GM12873 (cell line): Measurements from ENCODE around the gene PDHX.

ENCODE experiments used
- TF ChIP-seq, protein P1 (sequence below): IDR thresholded peaks from 2 replicates; pipeline ENCODE4 v1.5.1; 2012; ENCODE audit warnings: low read depth, mild to moderate bottlenecking, moderate library complexity, low read length, control low read depth; ENCODE audit not compliant: insufficient read depth; ENCODE audit errors: missing control alignments

Gene PDHX

DNA sequence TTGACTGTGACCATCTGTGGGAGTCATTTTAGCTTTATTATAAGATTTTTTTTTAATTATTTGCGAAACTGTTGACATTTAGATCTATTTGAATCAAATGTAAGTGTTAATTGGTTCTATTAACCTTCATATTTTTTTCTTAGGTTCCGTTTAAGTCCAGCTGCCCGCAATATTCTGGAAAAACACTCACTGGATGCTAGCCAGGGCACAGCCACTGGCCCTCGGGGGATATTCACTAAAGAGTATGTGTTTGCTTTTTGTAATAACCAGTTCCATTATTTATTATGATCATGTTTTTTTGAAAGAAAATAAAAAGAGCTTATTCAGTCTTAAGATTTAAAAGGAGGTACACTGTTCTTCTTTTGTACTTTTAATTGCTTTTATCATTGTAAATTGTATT lies 43.9 kb downstream of the PDHX start:
- TF ChIP-seq, protein P1, sequence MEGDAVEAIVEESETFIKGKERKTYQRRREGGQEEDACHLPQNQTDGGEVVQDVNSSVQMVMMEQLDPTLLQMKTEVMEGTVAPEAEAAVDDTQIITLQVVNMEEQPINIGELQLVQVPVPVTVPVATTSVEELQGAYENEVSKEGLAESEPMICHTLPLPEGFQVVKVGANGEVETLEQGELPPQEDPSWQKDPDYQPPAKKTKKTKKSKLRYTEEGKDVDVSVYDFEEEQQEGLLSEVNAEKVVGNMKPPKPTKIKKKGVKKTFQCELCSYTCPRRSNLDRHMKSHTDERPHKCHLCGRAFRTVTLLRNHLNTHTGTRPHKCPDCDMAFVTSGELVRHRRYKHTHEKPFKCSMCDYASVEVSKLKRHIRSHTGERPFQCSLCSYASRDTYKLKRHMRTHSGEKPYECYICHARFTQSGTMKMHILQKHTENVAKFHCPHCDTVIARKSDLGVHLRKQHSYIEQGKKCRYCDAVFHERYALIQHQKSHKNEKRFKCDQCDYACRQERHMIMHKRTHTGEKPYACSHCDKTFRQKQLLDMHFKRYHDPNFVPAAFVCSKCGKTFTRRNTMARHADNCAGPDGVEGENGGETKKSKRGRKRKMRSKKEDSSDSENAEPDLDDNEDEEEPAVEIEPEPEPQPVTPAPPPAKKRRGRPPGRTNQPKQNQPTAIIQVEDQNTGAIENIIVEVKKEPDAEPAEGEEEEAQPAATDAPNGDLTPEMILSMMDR, result no peak

DNA sequence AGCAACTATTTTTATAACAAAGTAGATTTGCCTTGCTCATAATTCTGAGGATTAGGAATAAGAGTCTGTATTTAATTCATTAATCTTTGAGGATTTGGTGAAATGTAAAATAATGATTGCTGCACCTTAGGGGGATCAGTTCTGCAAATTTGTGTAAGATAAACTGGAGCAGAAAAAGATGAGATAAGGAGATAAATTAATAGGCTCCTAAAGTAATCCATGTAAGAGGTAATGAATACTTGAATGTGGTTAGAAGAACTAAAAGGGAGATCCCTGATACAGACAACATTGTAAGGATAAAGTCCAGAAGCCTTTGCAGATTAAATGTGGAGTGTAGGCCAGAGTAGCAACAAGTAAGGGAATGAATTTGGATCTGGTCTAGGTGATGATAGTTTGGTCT lies 45.6 kb downstream of the PDHX start:
- TF ChIP-seq, protein P1, result no peak

DNA sequence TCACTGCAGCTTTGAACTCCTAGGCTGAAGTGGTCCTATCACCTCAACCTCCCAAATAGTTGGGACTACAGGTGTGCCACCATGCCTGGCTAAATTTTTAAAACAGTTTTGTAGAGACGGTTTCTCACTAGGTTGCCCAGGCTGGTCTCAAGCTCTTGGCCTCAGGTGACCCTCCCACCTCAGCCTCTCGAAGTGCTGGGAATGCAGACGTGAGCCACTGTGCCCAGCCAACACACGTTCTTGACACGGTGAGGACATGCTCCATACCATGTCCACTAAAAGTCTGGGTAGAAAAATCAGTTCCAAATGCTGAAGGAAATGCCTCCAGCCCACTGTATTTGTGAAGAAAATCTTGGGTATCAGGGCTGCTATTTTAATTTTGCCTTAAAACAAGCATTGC lies 46.9 kb downstream of the PDHX start:
- TF ChIP-seq, protein P1, result no peak

DNA sequence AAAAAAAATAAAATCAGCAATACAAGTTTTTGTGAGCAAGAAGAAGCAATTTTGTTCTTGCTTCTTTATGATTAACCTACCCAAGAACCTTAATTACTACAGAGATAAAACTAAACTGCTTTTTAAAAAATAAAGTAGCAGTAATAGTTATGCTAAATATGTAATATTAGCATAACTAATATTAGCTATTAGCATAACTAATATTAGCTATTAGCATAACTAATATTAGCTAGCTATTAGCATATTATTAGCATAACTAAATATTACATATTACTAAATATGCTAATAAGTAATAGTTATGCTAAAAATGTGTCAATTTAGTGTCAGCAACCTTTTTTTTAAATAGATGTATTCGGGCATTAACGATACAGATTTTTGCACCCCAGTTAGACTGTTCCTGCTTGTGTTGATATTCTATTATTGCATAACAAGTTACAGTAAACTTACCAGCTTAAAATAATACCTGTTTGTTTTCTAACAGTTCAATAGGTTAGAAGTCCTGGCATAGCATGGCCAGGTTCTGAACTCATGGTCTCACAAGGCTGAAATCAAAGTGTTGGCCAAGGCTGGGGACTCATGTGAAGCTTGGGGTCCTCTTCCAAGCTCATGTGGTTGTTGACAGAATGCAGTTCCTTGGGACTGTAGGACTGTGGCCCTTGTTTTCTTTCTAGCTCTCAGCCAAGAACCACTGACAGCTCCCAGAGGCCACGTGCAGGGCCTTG lies 48.4 kb downstream of the PDHX start:
- TF ChIP-seq, protein P1, result no peak

DNA sequence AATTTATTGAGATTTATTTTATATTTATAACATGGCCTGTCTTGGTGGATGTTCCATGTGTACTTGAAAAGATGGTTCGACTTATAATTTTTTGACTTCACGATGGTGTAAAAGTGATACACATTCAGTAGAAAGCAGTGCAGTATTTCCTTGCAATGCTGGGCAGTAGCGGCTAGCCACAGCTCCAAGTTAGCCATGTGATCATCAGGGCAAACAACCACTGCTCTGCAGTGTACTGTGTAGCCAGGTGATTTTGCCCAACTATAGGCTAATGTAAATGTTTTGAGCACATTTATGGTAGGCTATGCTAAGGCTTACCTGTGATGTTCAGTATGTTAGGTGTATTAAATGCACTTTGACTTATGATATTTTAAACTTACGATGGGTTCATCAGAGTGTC lies 52.4 kb downstream of the PDHX start:
- TF ChIP-seq, protein P1, result no peak

DNA sequence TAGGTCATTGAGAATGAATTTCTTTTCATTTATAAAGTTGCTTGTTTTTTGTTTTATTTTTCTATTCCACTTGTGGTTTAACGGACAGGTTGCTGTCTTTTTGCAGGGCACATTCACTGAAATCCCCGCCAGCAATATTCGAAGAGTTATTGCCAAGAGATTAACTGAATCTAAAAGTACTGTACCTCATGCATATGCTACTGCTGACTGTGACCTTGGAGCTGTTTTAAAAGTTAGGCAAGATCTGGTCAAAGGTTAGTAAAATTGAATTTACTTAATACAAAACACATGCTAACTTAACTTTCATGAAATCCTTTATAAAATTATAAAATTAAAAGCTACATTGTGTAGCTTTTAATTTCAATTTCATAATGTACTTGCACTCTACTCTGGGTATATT lies 53.6 kb downstream of the PDHX start:
- TF ChIP-seq, protein P1, result no peak

DNA sequence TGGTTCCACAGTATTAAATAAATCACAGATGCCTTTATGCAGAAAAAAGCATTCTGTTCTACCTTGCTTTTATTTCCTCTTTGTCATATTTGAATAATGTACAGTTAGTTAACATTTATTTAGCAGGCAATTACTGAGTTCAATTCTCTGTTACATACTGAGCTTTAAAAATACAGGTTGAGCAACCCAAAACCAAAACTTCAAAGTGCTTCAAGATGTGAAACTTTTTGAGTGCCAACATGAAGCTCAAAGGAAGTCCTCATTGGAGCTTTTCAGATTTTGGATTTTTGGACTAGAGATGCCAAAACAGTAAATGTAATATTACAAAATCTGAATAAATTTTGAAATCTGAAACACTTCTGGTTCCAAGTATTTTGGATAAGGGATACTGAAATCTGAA lies 54.1 kb downstream of the PDHX start:
- TF ChIP-seq, protein P1, result no peak
